HG02938 (cell line): ENCODE results near the gene CPLX1.
"Not testable (repeated sequence)": the region's sequence is repeated elsewhere in the genome, so short reads cannot be mapped to it uniquely, and the experiment has no call there.

Experiments used
- ATAC-seq: cut with Tn5 transposase; IDR thresholded peaks from one replicate; pipeline ENCODE4 v1.9.1; 2021; ENCODE audit warnings: mild to moderate bottlenecking, moderate library complexity; ENCODE audit not compliant: unreplicated experiment

Gene CPLX1

DNA sequence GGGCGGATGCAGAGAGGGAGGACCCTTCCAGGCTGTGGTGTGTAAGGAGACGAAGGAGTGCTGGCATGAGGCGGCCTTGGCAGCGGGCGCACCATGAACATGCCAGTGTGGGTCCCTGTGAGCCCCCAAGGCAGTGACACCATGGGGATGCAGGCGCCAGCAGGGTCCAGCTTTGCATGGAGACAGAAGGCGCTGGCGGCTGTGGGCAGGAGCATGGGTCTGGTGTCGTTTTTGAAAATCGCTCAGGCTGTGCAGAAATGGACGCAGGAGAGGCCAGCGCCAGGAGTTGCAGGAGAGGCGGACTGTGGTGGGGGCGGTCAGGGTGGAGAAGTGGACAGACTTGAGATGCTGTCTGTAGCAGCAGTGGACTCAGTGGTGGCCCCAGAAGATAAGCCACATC lies 64.2 kb downstream of the CPLX1 start:
- ATAC-seq = no peak

DNA sequence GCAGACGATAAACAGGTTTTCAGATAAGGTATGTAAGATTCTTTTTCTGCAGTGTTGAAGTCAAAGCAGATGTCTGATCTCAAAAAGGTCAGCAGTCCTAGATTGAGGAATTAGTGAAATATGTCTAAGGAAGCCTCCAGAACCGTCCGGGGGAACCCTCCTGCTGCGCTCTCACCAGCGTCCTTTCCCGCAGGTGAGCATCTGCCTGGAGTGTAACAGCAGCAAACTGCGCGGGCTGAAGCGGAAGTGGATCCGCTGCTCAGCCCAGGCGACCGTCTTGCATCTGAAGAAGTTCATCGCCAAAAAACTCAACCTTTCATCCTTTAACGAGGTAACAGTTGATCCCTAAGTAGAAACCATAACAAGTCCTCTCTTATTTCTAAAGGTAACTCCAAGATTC lies 64.8 kb downstream of the CPLX1 start:
- ATAC-seq = no peak

DNA sequence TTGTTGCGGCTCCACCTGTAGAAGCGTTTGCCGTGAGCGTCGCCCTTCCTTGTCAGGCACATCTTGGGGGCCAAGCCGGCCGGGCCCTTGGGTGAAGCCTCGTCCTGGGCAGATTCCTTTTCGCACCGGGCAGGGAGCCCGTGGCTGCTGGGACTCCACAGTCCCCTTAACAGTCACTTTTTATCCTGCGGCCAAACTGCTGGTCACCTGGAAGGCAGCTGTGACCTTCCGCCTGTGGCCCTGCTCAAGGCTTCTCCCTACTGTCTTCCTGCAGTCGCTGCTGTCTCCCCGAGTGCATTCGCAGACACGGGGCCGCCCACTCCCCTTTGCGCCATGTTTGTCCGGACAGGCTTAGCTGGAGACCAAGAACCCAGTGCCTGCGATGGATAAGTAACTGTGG lies 65.3 kb downstream of the CPLX1 start:
- ATAC-seq = no peak

DNA sequence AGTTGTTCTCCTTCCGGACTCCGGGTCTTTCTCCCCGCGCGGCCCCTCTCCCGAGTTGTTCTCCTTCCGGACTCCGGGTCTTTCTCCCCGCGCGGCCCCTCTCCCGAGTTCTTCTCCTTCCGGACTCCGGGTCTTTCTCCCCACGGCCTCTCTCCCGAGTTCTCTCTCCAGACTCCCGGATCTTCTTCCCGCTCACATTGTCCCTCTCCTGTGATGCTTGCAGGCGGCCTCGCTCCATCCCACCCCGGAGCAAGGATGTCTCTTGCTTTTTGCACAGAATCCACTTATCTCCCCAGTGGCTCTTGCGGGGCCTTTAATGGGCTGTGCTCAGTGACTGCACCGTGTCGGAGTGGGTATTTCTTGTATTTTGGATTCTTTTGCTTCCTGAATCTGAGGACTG lies 66.1 kb downstream of the CPLX1 start:
- ATAC-seq = not testable (repeated sequence)

DNA sequence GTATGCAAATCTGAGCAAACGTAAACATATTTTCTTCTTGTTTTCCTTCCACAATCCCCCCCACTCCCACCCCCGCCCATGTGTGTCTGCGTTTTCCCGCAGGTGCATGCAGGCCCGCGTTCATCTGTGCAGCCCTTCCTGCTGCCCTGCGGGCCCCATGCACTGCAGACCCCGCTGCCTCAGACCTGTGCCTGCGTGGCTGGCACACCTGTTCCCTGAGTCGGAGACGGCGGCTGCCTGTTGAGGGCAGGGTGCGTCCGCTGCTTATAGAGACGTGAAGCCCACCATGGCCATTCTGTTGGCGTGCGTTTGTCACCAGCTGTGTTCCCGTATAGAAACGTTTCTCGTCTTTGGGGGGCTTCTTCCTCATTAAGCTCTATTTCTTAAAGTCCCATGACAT lies 68.8 kb downstream of the CPLX1 start:
- ATAC-seq = no peak

DNA sequence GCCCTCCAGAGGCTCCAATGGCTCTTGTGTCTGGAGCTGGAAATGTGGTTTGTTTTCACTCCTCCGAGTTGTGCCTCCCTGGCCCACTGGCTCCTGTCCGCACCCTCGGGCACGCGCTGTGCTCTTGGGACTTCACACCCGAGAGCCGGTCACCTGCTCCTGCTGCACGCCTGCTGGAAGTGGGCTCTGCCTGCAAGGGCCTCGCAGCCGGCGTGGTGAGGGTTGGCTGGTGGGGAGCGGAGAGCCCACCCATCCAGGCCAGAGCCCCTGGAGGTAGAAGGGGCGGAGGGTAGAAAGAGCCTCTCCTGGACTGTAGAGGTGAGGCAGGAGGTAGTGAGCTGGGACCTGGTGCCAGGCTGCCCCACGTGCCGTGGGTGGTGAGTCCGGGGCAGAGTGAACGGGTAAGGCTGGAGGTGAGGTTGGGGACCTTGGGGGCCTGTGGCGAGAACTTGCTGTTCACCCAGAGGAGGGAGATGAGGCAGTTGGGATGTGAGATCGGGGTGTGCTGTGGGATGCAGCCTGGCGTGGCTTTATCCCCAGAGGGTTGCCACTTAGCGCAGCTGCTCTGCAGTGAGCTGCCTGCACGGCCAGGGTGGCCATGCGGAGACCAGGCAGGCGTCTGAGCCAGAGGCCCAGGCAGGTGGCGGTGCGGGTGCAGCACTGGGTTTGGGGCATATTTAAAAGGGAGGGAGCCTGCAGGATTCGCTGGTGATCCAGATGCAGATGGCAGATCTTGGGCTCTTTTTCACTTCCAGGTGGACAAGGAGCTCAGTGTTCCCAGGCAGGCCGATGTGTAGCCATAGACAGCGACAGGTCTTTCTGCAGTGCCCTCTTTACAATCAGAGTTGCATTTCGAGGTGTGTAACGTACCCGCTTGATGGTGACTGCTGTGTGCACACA lies 71.5 kb downstream of the CPLX1 start:
- ATAC-seq = no peak

DNA sequence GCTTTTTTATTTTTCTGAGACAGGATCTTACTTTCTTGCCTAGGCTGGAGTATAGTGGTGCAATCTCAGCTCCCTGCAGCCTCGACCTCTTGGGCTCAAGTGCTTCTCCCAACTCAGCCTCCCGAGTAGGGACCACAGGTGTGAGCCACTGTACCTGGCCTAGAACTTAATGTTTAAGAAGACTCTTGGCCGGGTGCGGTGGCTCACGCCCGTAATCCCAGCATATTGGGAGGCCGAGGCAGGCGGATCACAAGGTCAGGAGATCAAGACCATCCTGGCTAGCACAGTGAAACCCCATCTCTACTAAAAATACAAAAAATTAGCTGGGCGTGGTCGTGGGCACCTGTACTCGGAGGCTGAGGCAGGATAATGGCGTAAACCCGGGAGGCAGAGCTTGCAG lies 72.7 kb downstream of the CPLX1 start:
- ATAC-seq = not testable (repeated sequence)

DNA sequence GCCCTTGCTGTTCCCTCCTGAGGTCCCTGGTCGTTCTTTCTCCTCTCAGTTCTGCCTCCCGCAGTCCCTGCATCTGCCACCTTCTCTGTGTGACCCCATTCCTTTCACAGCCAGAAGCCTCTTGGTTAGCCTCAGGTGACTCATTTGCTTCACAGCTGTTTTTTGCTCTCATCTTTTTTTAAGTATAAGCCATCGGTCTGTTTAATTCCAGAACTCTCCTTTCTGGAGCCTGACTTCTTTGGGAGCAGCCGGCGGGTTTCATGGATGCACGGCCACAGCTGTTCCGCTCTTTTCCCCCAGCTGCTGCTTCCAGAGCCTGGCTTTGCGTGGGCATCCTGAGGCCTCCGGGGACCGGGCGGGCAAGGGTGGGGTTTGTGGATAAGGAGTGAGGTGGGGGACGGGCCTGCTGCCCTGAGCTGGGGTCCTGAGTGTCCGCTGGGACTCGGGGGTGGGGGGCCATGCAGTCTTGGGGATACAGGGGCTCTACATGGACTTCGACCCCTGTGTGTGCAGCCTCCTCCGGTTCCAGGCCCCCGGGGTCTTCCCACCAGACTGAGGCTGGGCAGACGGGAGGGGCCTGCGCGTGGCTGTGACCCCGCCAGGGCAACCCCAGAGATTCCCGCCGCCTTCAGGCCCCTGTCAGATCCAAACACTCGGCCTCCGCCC lies 73.6 kb downstream of the CPLX1 start:
- ATAC-seq = no peak

DNA sequence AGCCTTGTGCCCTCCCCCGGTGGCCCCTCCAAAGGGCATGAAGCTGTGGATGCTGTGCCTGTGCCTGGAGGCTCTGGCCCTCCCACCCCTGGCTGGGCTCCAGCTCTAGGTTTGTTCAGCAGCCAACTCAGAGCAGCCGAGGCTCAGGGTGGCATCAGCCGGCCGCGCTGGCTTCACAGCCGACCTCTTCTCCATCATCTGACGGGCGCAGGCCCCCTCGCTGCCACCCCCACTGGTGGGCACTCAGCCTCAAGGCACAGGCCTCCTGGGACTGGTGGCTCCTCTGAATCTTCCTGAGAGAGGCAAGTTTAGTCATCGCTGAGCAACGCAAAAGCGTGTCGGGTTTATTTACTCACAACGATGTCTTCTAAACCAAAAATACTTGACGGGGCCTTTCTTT lies 74.3 kb downstream of the CPLX1 start:
- no peak for ATAC-seq

DNA sequence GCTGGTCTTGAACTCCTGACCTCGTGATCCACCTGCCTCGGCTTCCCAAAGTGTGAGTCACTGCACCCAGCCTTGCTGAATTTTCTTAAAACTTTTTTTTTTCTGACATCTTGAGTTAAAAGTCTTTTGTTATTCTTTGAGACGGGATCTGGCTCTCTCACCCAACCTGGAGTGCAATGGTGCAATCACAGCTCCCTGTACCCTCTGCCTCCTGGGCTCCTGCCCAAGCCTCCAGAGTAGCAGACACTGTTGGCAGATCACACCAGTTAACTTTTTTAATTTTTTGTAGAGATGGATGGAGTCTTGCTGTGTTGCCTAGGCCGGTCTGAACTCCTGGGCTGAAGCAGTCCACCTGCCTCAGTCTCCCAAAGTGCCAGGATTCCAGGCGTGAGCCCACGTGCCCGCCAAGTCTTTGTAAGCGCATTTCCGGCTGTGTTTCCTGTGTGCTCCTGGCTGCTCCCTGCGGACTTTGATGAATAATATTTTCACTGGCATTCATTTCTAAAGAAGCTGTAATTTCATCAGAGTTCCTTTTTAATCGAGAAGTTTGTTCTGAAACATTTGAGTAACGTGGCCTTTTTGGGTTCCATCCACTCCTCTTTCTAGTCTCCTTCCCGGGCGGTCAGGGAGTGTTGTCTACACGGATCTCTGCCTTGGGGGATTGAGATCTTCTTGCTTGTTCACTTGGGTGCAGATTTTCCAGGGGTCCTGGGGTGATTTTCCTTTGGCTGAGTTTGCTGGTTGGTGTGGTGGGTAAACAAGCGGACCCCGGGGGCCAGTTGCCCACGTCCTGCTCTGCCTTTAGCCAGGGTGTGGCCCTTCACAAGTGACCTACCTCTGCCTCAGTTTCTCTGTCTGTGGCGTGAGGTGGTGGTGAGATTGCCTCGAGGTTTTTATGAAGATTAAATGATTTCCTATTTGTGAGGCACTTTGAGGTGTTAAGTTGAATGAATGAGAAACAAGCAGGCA lies 75.9 kb downstream of the CPLX1 start:
- ATAC-seq = no peak

DNA sequence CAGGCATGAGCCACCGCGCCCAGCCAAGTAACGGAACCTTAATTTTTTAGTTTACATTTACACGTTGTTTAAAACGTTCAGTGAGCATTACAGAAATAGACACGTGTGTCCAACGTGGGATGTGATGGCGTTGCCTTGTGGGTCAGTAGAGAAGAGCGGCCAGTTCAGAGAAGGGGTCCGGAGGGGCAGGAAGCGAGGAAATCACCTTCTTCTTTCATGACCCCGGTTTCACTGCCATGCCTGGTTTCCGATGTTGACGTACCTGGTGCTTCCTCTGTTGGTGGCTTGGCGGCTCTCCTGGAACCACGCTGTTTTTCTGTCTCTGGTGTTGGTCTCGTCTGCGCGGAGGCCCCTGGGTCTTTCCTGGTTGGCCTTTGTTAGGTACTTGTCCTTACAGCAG lies 77.5 kb downstream of the CPLX1 start:
- ATAC-seq = no peak

DNA sequence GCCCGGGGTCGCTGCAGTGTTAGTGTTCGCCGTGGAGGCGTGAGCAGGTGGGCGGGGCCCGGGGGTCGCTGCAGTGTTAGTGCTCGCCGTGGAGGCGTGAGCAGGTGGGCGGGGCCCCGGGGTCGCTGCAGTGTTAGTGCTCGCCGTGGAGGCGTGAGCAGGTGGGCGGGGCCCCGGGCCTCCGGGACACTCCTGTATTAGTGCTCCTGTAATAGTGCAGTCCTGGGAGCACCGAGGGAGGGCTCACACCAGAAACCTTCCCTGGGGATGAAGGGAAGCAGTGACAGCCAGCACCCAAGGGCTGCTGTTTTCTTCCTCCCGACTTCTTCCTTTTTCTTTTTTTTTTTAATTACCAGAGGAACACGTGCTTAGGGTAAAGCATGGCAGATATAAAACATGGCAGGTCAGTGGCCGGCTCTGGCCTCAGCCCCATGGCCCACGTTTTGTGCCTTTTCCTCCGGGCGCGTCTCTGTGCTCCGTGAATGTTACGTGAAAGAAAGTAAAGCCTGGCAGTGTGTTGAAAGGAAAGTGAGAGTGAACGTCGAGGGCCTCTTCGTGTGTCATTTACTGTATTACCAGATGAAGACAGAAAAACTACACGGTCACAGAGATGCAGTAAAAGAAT lies 78.3 kb downstream of the CPLX1 start:
- ATAC-seq = no peak

DNA sequence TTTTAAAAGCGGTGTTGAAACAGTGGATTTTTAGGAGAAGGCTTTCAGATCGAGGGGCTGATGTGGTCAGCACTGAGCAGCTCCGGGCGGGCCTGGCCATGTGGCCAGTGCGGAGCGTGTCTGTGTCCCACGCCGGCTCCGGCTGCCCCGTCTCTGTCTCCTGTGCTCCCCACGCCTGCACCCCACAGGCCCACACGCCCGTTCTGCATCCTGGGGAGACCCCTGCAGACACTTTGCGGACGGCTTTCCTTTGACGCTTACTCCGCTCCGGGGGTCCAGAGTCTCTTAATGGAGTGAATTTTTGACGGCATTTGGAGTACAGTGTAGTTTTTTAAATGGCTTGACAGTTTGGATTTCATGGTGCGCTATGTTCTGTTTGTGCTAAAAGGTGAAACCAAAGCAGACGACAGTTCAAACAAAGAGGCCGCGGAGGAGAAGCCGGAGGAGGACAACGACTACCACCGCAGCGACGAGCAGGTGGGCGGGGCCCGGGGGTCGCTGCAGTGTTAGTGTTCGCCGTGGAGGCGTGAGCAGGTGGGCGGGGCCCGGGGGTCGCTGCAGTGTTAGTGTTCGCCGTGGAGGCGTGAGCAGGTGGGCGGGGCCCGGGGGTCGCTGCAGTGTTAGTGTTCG lies 81.6 kb downstream of the CPLX1 start:
- no peak for ATAC-seq

DNA sequence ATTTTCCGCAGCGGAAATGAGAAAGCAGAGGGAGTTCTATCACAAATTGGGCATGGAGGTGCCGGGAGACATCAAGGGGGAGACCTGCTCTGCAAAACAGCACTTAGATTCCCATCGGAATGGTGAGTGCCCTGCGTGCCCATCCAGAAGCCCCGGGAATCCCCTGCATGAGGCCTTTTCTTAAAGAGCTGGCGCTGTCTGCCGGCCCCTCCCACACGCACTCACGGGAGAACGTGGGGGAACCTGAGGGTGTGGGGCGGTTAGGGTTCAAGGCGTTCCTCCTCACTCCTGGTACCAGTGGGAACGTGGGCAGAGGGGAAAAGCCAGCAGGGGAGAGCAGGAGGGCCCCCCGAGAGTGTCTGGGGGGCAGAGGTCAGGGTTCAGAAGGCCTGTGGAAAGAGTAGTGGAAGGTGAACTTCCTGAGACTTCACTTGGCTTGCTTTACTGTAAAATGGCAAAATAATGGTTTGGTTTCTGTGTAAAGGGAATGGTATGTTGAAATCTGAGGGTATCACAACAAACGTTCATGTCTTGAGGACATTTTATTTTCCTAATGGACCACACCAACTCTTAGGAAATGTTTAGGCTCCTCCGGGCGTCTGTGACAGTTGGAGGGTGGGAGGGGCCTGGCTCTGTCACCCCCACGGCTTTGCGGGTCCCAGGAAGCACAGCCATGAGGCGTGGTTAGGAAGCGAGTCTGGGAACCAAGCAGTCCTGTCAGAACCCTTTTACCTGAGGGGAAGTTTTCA lies 82.3 kb downstream of the CPLX1 start:
- no peak for ATAC-seq

DNA sequence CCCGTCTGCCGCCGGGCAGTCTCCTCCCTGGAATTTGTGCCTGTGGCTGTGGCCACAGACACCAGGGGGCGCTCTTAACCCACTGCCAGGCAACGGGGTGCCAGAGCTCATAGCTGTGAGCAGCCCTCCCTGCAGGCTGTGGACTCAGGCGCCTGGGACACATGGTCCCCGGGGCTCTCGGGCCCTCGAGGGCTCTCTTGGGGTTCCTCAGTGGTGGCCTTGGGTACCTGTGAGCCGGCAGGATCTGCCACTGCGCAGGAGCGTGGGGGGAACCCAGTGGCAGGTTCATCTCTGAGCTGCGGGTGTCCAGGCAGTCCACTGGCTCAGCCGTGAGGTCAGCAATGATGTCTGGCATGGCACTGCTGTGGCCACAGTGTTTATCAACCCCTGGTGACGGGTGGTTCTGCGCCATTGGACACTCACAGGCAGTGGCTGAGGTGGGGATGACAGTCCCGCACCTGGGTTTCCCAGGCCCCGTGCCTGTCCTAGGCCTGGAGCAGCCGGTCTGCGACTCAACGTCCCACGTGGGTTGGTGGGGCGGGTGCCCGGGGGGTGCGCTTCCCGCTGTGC lies 83.1 kb downstream of the CPLX1 start:
- no peak for ATAC-seq

DNA sequence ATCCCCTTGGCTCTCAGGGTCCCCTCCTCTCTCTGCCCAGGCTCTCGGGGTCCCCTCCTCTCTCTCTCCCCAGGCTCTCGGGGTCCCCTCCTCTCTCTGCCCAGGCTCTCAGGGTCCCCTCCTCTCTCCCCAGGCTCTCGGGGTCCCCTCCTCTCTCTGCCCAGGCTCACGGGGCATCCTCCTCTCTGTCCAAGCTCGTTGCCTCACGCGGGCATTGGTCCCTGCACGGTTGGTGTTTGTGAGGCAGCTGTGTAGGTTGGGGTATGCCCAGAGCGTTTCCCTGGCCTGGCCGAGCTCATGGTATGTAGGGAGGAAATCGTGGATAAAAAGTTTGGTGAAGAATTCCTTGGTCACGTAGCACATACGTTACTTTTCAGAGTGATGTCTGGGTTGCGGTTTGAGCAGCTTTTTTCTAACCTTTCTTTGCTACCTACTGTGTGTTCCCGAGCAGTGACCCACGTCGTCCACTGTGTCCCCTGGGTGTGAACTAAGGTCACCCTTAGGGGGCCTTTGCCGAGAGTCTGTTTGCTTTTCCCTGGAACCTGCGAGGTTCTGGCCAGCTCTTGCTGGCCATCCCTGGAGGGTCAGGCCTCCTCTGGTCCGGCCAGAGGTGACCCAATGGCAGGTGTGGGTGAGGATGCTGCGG lies 83.7 kb downstream of the CPLX1 start:
- ATAC-seq = no peak

DNA sequence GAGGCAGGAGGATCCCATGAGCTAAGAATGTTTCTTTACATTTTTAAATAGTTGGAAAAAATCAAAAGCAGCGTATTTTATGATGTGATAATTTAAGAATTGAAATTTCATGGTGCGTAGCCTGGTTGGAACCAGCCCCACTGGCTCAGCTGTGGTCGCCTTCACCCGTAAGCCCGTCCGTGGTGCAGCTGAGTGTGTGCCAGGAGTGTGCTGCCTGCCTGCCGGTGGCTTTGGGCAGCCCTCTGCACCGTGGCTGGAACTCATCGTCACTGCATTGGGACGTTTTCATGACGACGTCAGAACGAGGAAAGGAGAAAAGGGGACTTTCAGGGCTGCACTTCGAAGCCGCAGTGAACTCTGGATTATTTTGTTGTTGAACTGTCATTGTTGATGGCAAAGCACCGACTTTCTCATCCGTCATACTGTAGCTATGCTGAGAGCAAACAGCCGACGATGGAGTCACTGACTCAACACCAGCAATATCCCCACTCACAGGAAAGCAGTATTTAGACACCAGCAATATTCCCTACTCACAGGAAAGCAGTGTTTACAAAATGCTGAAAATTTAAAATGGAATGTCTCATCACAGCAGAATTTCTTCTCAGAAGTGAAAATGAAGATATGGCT lies 85.2 kb downstream of the CPLX1 start:
- ATAC-seq = no peak

DNA sequence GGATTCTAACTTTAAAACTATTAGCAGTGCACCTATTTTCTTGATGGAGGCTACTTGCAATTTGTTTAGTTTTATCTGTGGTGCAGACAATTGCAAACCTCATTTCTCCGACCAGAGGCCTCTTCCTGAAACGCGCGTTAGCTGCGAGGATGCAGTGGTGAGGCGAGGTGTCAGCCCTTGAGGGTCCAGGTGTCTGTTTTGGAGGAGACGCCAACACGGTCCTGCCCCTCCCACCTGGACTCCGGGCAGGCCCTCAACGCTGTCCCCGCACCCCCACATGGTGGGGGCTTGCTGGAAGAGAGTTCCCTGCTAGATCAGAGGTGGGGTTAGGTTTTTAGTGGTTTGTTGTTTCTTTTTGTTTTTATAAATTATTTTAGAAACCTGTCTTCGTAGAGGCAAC lies 85.9 kb downstream of the CPLX1 start:
- ATAC-seq = no peak
